Endometrium (tissue), 2 donors: Measurements from ENCODE around the gene CHST11.

ENCODE experiments used
- FAIRE-seq: peaks from 2 replicates; lab custom pipeline; 2012; peaks lifted over from hg19 to GRCh38; lab: Jason Lieb, UNC
- donor health status: control.
- donor health status: control.

Gene CHST11

GRCh38 chr12:104482748-104483147 lies 26.0 kb downstream of the CHST11 start:
- no peak for FAIRE-seq

GRCh38 chr12:104484079-104484478 lies 27.3 kb downstream of the CHST11 start:
- FAIRE-seq: no peak

- FAIRE-seq: no peak
Observed at GRCh38 chr12:104485651-104486362, 29.1 kb downstream of the CHST11 start.

- no peak for FAIRE-seq
Observed at GRCh38 chr12:104486363-104486750, 29.6 kb downstream of the CHST11 start.

GRCh38 chr12:104486943-104487819 lies 30.4 kb downstream of the CHST11 start:
- FAIRE-seq: no peak

- no peak for FAIRE-seq
Observed at GRCh38 chr12:104488374-104488773, 31.6 kb downstream of the CHST11 start.

GRCh38 chr12:104490186-104490585 lies 33.4 kb downstream of the CHST11 start:
- FAIRE-seq: no peak

- FAIRE-seq: no peak
Observed at GRCh38 chr12:104490850-104491249, 34.1 kb downstream of the CHST11 start.

GRCh38 chr12:104493496-104493895 lies 36.7 kb downstream of the CHST11 start:
- FAIRE-seq: no peak

- FAIRE-seq: no peak
Observed at GRCh38 chr12:104494137-104494792, 37.5 kb downstream of the CHST11 start.

- FAIRE-seq: no peak
Observed at GRCh38 chr12:104494793-104495158, 38.0 kb downstream of the CHST11 start.

- FAIRE-seq: no peak
Observed at GRCh38 chr12:104495786-104496185, 39.0 kb downstream of the CHST11 start.

GRCh38 chr12:104496336-104496735 lies 39.6 kb downstream of the CHST11 start:
- FAIRE-seq: no peak

- FAIRE-seq: no peak
Observed at GRCh38 chr12:104498211-104498801, 41.6 kb downstream of the CHST11 start.

GRCh38 chr12:104499668-104500332 lies 43.1 kb downstream of the CHST11 start:
- FAIRE-seq: no peak

GRCh38 chr12:104501115-104501514 lies 44.4 kb downstream of the CHST11 start:
- no peak for FAIRE-seq

GRCh38 chr12:104501660-104502059 lies 44.9 kb downstream of the CHST11 start:
- FAIRE-seq: no peak

GRCh38 chr12:104502217-104502616 lies 45.5 kb downstream of the CHST11 start:
- no peak for FAIRE-seq

- FAIRE-seq: no peak
Observed at GRCh38 chr12:104502638-104503037, 45.9 kb downstream of the CHST11 start.

- no peak for FAIRE-seq
Observed at GRCh38 chr12:104503191-104503590, 46.4 kb downstream of the CHST11 start.

- FAIRE-seq: no peak
Observed at GRCh38 chr12:104504146-104504545, 47.4 kb downstream of the CHST11 start.
